Duodenal mucosa (tissue), 2 donors: ENCODE data around the gene PRKAR1A.
"Not testable (repeated sequence)": the region's sequence is repeated elsewhere in the genome, so short reads cannot be mapped to it uniquely, and the experiment has no call there.

ENCODE experiments used
- H3K27ac ChIP-seq: one replicate; pipeline ENCODE4 v1.7.0; 2013; ENCODE audit warnings: low read depth, low read length
- H3K27me3 ChIP-seq, 2 donors: one replicate each; pipeline ENCODE4 v1.7.0; 2013; ENCODE audit warnings: low read length in 2 of 2, control low read depth in 1 of 2; ENCODE audit not compliant: insufficient read depth in 2 of 2, control insufficient read depth in 1 of 2
- H3K36me3 ChIP-seq, 2 donors: one replicate each; pipeline ENCODE4 v1.7.0; 2013; ENCODE audit warnings: low read length in 2 of 2, control low read depth in 1 of 2; ENCODE audit not compliant: insufficient read depth in 2 of 2, control insufficient read depth in 1 of 2
- H3K4me1 ChIP-seq, 2 donors: one replicate each; pipeline ENCODE4 v1.7.0; 2013; ENCODE audit warnings: low read length in 2 of 2, control low read depth in 1 of 2; ENCODE audit not compliant: insufficient read depth in 2 of 2, control insufficient read depth in 1 of 2
- H3K4me3 ChIP-seq, 2 donors: one replicate each; pipeline ENCODE4 v1.7.0; 2013; ENCODE audit warnings: low read length in 2 of 2, low read depth in 1 of 2
- H3K9ac ChIP-seq, 2 donors: one replicate each; pipeline ENCODE4 v1.7.0; 2013; ENCODE audit warnings: low read length in 2 of 2, low read depth in 1 of 2
- H3K9me3 ChIP-seq, 2 donors: one replicate each; pipeline ENCODE4 v1.7.0; 2013; ENCODE audit warnings: low read length in 2 of 2, control low read depth in 1 of 2; ENCODE audit not compliant: control insufficient read depth in 1 of 2

The PRKAR1A gene

GRCh38 chr17:68491381-68492231, 20.6 kb upstream of the PRKAR1A start:
- peak overlapping the region in 1 of 2 donors; percentile 16 for H3K4me3 ChIP-seq
- peaks cover 8 to 19% of the 10 kb centered on the region in 2 donors for H3K4me1 ChIP-seq
- no peak overlapping the region for H3K9ac ChIP-seq
- no peaks in the 10 kb centered on the region for H3K36me3 ChIP-seq
- no peaks in the 10 kb centered on the region for H3K27me3 ChIP-seq
- H3K27ac ChIP-seq, result no peak overlapping the region
- no peaks in the 10 kb centered on the region for H3K9me3 ChIP-seq

- not testable (repeated sequence) for H3K9ac ChIP-seq, H3K36me3 ChIP-seq, H3K27ac ChIP-seq, H3K27me3 ChIP-seq, H3K9me3 ChIP-seq
- peak overlapping the region in 1 of 2 donors; percentile 16 for H3K4me3 ChIP-seq
- peaks cover 10 to 20% of the 10 kb centered on the region in 2 donors for H3K4me1 ChIP-seq
Measured at GRCh38 chr17:68492394-68493054, 19.7 kb upstream of the PRKAR1A start.

DNA sequence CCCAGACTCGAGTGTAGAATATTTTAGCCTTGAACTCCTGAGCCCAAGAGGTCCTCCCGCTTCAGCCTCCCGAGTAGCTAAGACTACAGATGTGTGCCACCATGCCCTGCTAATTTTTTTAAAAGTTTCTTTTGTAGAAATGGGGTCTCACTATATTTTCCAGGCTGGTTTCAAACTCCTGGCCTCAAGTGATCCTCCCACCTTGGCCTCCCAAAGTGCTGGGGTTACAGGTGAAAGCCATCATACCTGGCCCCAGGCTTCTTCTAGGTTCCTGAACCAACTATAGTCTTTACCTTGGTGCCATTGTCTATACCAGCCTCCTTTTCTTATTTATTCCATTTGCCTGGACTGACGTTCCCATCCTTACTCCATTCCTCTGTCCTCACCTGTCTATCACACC, 17.1 kb upstream of the PRKAR1A start:
- Histone ChIP-seq H3K36me3 (no peaks in the 10 kb centered on the region), H3K27me3 (no peaks in the 10 kb centered on the region), H3K9ac (no peak overlapping the region), H3K9me3 (no peaks in the 10 kb centered on the region), H3K4me3 (no peak overlapping the region), H3K4me1 (peaks cover 26 to 28% of the 10 kb centered on the region in 2 donors), H3K27ac (no peak overlapping the region)

DNA sequence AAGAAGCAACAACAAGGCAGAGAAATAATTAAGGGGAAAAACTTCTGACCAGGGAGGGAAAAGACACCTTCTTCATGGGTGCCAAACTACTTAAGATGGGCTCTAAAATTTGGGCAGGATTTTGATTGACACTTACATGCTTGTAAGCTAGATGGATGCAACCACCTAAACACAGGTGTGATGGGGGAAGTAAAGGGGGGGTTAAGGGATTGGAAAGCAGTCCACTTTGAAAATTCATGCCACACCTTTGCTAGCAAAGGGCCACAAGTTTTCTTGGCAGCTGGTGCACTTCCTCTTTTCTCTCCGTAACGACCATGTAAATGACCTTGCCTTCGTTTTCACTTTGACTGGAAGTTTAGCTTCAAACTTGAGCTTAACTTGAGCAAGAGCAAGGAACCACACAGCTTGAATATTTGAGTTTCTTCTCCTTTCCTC, 14.3 kb upstream of the PRKAR1A start:
- Histone ChIP-seq H3K36me3 (no peaks in the 10 kb centered on the region), H3K27ac (no peak overlapping the region), H3K4me1 (peaks cover 14 to 18% of the 10 kb centered on the region in 2 donors), H3K4me3 (peak overlapping the region in 1 of 2 donors; percentile 13), H3K9ac (no peak overlapping the region), H3K9me3 (no peaks in the 10 kb centered on the region), H3K27me3 (no peaks in the 10 kb centered on the region)

DNA sequence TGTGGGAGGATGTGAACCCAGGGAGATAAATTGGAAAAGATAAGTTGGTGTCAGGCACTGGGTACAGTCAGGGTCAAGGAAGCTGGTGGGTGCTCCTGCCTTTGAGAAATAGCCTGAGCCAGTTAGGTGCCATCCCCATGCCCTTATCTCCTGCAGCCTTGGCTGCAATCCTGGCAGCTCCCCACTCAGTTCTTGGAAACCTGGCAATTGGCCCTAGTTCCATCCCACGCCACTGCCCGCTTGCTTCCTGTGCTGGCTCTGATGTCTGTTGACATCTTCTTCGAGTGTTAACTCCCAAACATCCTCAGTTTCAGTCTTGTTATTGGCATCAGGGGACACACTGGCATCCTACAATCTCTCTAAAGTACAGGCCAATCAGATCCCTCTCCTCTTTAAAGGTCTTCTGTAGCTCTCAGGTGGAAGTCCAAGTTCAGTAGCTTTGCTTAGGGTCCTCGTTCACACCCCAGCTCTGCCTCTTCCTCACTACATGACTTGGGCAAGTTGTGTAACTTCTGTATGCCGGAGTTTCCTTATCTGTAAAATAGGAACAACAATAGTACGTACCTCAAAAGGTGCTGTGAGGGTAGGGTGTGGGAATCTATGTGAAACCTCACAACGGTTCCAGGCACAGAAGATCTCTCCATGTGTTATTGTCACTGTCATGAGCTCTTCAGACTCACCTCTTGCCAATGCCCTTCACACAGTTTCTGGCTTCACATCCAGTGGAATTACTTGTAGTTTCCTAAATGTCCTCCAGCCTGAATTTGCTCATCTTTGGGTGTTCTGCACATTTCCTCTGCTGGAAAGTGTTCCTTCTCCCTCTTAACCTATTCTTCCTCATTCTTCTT, 13.5 kb upstream of the PRKAR1A start:
- peak overlapping the region in 1 of 2 donors; percentile 44 for H3K9ac ChIP-seq
- peak overlapping the region; percentile 2 for H3K27ac ChIP-seq
- H3K4me3 ChIP-seq, result peak overlapping the region; percentile 13
- peaks cover 14 to 18% of the 10 kb centered on the region in 2 donors for H3K4me1 ChIP-seq
- no peaks in the 10 kb centered on the region for H3K9me3 ChIP-seq
- H3K27me3 ChIP-seq, result no peaks in the 10 kb centered on the region
- H3K36me3 ChIP-seq, result no peaks in the 10 kb centered on the region

DNA sequence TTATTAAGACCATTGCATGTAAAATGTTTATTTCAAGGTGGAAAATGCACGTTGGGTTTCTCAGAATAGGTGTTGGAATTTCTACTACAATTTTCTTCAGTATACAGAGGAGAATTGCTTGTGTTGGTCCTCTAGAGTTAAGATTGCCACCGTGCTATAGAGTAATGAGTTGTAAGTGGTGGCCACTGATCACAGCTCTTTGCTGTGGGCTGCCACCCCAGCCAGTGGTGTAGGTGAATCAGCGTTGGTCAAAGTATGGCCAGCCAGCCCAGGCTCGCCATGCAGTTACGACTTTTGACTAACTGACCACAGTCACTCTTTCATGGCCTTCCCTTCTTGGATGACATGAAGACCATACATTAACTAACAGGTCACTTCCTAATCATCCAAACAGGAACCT, 12.6 kb upstream of the PRKAR1A start:
- Histone ChIP-seq H3K9ac (no peak overlapping the region), H3K9me3 (no peaks in the 10 kb centered on the region), H3K4me1 (peaks cover 14 to 18% of the 10 kb centered on the region in 2 donors), H3K36me3 (no peaks in the 10 kb centered on the region), H3K4me3 (no peak overlapping the region), H3K27ac (no peak overlapping the region), H3K27me3 (no peaks in the 10 kb centered on the region)

- Histone ChIP-seq H3K9me3 (no peaks in the 10 kb centered on the region), H3K4me1 (peaks cover 14 to 18% of the 10 kb centered on the region in 2 donors), H3K36me3 (no peaks in the 10 kb centered on the region), H3K9ac (no peak overlapping the region), H3K4me3 (no peak overlapping the region), H3K27me3 (no peaks in the 10 kb centered on the region), H3K27ac (no peak overlapping the region)
Measured at GRCh38 chr17:68501074-68501473, 11.2 kb upstream of the PRKAR1A start.

- Histone ChIP-seq H3K27ac (no peak overlapping the region), H3K36me3 (no peaks in the 10 kb centered on the region), H3K27me3 (no peaks in the 10 kb centered on the region), H3K9ac (no peak overlapping the region), H3K4me3 (no peak overlapping the region), H3K9me3 (no peaks in the 10 kb centered on the region), H3K4me1 (peaks cover 0 to under 1% of the 10 kb centered on the region in 2 donors)
Measured at GRCh38 chr17:68505951-68506350, 6.3 kb upstream of the PRKAR1A start.

GRCh38 chr17:68507576-68507975, 4.7 kb upstream of the PRKAR1A start:
- Histone ChIP-seq H3K4me1 (peaks cover 0 to 6% of the 10 kb centered on the region in 2 donors), H3K9ac (no peak overlapping the region), H3K9me3 (no peaks in the 10 kb centered on the region), H3K27ac (no peak overlapping the region), H3K4me3 (no peak overlapping the region), H3K27me3 (no peaks in the 10 kb centered on the region), H3K36me3 (no peaks in the 10 kb centered on the region)
